ENCODE measurements around the gene MAP2K6. TPM values are rescaled to one million over a fixed set of nuclear protein-coding genes. Genes with fewer than 3 reads are reported as not detected.

The MAP2K6 gene
- total and polyA plus RNA-seq, 2 donors (not counting 3 experiments of a cell fraction or from before 2014, with no cell fraction given), result 5.9 to 13.9 TPM

- H2AFZ ChIP-seq (ENCODE audit: low read depth, low read length), result no peak overlapping the region
- FAIRE-seq, result no peak
- no peaks in the 10 kb centered on the region for H3K9me3 ChIP-seq (replicated peaks; ENCODE audit: control insufficient read depth, insufficient read depth, low read length)
- H4K20me1 ChIP-seq (replicated peaks; ENCODE audit: control insufficient read depth, extremely low read depth, insufficient read depth, low read length), result no peaks in the 10 kb centered on the region
- no peak overlapping the region for H3K27ac ChIP-seq (ENCODE audit: insufficient read depth, low read depth, low read length)
- POLR2A ChIA-PET, result no interaction called here
- H3K27me3 ChIP-seq (ENCODE audit: control insufficient read depth in 2 of 2, insufficient read depth in 2 of 2, low read length in 2 of 2), result peaks cover 8 to 13% of the 10 kb centered on the region in 2 experiments
- intact Hi-C loops (cut with micrococcal nuclease) (no loop called here), dilution Hi-C loops (cut with MboI; ENCODE audit: extremely low pct_ligation_motif_present, low sequenced_read_pairs) (no loop called here)
- CTCF ChIA-PET, result interaction anchor here (1.2 to 2.0 kb wide), 2 partner anchors 29 to 566 kb away, joined by 4 to 10 read pairs; no protein-coding TSS in a partner anchor
- H3K36me3 ChIP-seq (ENCODE audit: control insufficient read depth in 2 of 2, extremely low read depth in 1 of 2, insufficient read depth in 2 of 2, low read length in 2 of 2), result no peaks in the 10 kb centered on the region
- no peak for DNase-seq (ENCODE audit: low read depth, low spot score)
- H3K4me1 ChIP-seq (ENCODE audit: control insufficient read depth, extremely low read depth, insufficient read depth, low read length), result peaks cover 29% of the 10 kb centered on the region
- no peak overlapping the region for H3K9ac ChIP-seq (replicated peaks; ENCODE audit: extremely low read depth, insufficient read depth, low read length)
- BruUV-seq (replicated peaks), result no TSS peak
- H3K4me3 ChIP-seq (replicated peaks in 1 of 3; ENCODE audit: insufficient read depth in 1 of 3, low read depth in 1 of 3, low read length in 3 of 3), result no peak overlapping the region
- no peak overlapping the region for H3K4me2 ChIP-seq (ENCODE audit: insufficient read depth, low read length)
- TF ChIP-seq JUN (IDR thresholded peaks at IDR 0.05; ENCODE audit: borderline replicate concordance, insufficient read depth, insufficient read length, low read depth) (no peak), MAX (IDR thresholded peaks at IDR 0.05; ENCODE audit: insufficient read depth, insufficient read length) (no peak), CTCF (IDR thresholded peaks at IDR 0.05; ENCODE audit: extremely low read depth in 1 of 2, insufficient read depth in 1 of 2, low read depth in 1 of 2, low read length in 2 of 2) (no peak), MYC (IDR thresholded peaks at IDR 0.05; ENCODE audit: low read depth, low read length) (no peak), GATA2 (IDR thresholded peaks at IDR 0.05; ENCODE audit: insufficient read depth, insufficient read length, low read depth, low read length) (no peak), POLR2AphosphoS5 (IDR thresholded peaks at IDR 0.05; ENCODE audit: insufficient read depth, low read depth, low read length) (no peak), FOS (IDR thresholded peaks at IDR 0.05; ENCODE audit: borderline replicate concordance, insufficient read depth, low read length) (no peak), EZH2 (IDR thresholded peaks at IDR 0.05; ENCODE audit: borderline replicate concordance, low read depth, low read length, severe bottlenecking) (no peak), POLR2A (IDR thresholded peaks at IDR 0.05; ENCODE audit: low read depth, low read length) (no peak)
- no peaks in the 10 kb centered on the region for H3K9me1 ChIP-seq (replicated peaks; ENCODE audit: control insufficient read depth, extremely low read depth, insufficient read depth, low read length)
- no peaks in the 10 kb centered on the region for H3K79me2 ChIP-seq (ENCODE audit: control insufficient read depth, insufficient read depth, low read length)
Measured at GRCh38 chr17:69578385-69578936, 164.0 kb downstream of the MAP2K6 start.

All from endothelial cell of umbilical vein (primary cell).